IMR-90 (cell line): ENCODE measurements around the gene LPIN1.

ENCODE experiments used
- BHLHE40 ChIP-seq: fragments of 150-350 bp; IDR thresholded peaks from 2 replicates; pipeline ENCODE4 v1.6.1; 2016; ENCODE audit warnings: mild to moderate bottlenecking, low read depth, low read length
- CEBPB ChIP-seq: IDR thresholded peaks from 2 replicates; pipeline ENCODE4 v1.6.1; 2012; ENCODE audit warnings: low read depth, low read length, improper control_type of control experiment
- CHD1 ChIP-seq: IDR thresholded peaks from 2 replicates; pipeline ENCODE4 v1.6.1; 2012; ENCODE audit warnings: low read depth, low read length, improper control_type of control experiment
- FOS ChIP-seq: fragments of 150-350 bp; IDR thresholded peaks from 2 replicates; pipeline ENCODE4 v1.6.1; 2016; ENCODE audit warnings: low read depth, low read length
- MAFK ChIP-seq: IDR thresholded peaks from 2 replicates; pipeline ENCODE4 v1.6.1; 2012; ENCODE audit warnings: low read depth, low read length, improper control_type of control experiment
- MXI1 ChIP-seq: IDR thresholded peaks from 2 replicates; pipeline ENCODE4 v1.6.1; 2012; ENCODE audit warnings: low read depth, mild to moderate bottlenecking, low read length, moderate library complexity, borderline replicate concordance
- NFE2L2 ChIP-seq: fragments of 150-350 bp; IDR thresholded peaks from 2 replicates; pipeline ENCODE4 v1.6.1; 2016; ENCODE audit warnings: low read depth, mild to moderate bottlenecking, low read length
- POLR2A ChIP-seq: IDR thresholded peaks from 2 replicates; pipeline ENCODE4 v1.6.1; 2012; ENCODE audit warnings: mild to moderate bottlenecking, low read depth, low read length
- RAD21 ChIP-seq: IDR thresholded peaks from 2 replicates; pipeline ENCODE4 v1.6.1; 2012; ENCODE audit warnings: low read length, improper control_type of control experiment
- RCOR1 ChIP-seq: IDR thresholded peaks from 2 replicates; pipeline ENCODE4 v1.6.1; 2012; ENCODE audit warnings: mild to moderate bottlenecking, low read length, improper control_type of control experiment; ENCODE audit not compliant: insufficient replicate concordance
- SMC3 ChIP-seq: fragments of 150-350 bp; IDR thresholded peaks from 2 replicates; pipeline ENCODE4 v1.6.1; 2016; ENCODE audit warnings: low read depth, mild to moderate bottlenecking, antibody characterized with exemption, low read length, moderate library complexity
- TF ChIP-seq, protein P1 (sequence below): conservative IDR thresholded peaks from 2 replicates; pipeline ENCODE4 v1.5.1; 2012; ENCODE audit warnings: mild to moderate bottlenecking, low read depth, low read length, improper control_type of control experiment
- TF ChIP-seq, protein P2 (sequence below): fragments of 150-350 bp; IDR thresholded peaks from 2 replicates; pipeline ENCODE4 v1.6.1; 2016; ENCODE audit warnings: low read depth, mild to moderate bottlenecking, low read length, moderate library complexity, borderline replicate concordance
- TF ChIP-seq, protein P3 (sequence below): fragments of 150-350 bp; IDR thresholded peaks from 2 replicates; pipeline ENCODE4 v1.6.1; 2017; ENCODE audit warnings: mild to moderate bottlenecking, antibody characterized with exemption, low read length, low read depth

DNA sequence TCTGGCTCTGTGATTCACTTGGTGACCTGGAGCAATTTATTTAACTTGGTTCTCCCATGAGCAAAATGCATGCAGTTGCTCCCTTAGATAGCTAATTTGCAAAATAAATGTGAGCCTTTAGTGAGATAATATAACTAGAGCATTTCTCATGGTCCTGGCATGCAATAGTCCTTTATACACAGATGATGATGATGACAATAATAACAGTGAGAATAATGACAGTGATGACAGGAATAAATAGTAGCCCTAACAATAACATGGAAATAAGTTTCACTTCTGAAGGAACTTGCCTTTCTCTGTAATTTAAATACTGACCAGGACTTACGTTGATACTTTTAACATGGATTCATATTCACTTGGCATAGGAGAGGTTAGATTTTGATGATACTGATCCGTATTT lies 49.2 kb downstream of the LPIN1 start:
- TF ChIP-seq MAFK: no peak
- TF ChIP-seq, protein P1, sequence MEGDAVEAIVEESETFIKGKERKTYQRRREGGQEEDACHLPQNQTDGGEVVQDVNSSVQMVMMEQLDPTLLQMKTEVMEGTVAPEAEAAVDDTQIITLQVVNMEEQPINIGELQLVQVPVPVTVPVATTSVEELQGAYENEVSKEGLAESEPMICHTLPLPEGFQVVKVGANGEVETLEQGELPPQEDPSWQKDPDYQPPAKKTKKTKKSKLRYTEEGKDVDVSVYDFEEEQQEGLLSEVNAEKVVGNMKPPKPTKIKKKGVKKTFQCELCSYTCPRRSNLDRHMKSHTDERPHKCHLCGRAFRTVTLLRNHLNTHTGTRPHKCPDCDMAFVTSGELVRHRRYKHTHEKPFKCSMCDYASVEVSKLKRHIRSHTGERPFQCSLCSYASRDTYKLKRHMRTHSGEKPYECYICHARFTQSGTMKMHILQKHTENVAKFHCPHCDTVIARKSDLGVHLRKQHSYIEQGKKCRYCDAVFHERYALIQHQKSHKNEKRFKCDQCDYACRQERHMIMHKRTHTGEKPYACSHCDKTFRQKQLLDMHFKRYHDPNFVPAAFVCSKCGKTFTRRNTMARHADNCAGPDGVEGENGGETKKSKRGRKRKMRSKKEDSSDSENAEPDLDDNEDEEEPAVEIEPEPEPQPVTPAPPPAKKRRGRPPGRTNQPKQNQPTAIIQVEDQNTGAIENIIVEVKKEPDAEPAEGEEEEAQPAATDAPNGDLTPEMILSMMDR: no peak
- TF ChIP-seq POLR2A: no peak
- TF ChIP-seq, protein P2, sequence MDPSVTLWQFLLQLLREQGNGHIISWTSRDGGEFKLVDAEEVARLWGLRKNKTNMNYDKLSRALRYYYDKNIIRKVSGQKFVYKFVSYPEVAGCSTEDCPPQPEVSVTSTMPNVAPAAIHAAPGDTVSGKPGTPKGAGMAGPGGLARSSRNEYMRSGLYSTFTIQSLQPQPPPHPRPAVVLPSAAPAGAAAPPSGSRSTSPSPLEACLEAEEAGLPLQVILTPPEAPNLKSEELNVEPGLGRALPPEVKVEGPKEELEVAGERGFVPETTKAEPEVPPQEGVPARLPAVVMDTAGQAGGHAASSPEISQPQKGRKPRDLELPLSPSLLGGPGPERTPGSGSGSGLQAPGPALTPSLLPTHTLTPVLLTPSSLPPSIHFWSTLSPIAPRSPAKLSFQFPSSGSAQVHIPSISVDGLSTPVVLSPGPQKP: no peak
- no peak for TF ChIP-seq BHLHE40
- no peak for TF ChIP-seq CEBPB
- TF ChIP-seq FOS: no peak
- TF ChIP-seq MXI1: no peak
- TF ChIP-seq RCOR1: no peak
- no peak for TF ChIP-seq SMC3
- TF ChIP-seq, protein P3, sequence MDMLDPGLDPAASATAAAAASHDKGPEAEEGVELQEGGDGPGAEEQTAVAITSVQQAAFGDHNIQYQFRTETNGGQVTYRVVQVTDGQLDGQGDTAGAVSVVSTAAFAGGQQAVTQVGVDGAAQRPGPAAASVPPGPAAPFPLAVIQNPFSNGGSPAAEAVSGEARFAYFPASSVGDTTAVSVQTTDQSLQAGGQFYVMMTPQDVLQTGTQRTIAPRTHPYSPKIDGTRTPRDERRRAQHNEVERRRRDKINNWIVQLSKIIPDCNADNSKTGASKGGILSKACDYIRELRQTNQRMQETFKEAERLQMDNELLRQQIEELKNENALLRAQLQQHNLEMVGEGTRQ: no peak
- TF ChIP-seq RAD21: no peak
- no peak for TF ChIP-seq CHD1
- TF ChIP-seq NFE2L2: no peak
